Peyer's patch (tissue), 4 donors: ENCODE data around the gene OLFM2.

Experiments
- POLR2A ChIP-seq, 2 donors: fragments of 450-650 bp; IDR thresholded peaks; one replicate each; pipeline ENCODE4 v1.5.1; 2017; ENCODE audit warnings: antibody characterized with exemption in 2 of 2, mild to moderate bottlenecking in 2 of 2, moderate library complexity in 2 of 2
- TF ChIP-seq, protein P1 (sequence below), 6 experiments: fragments of 450-650 bp in 4 of 6; fragments of 200-600 bp in 2 of 6; sonication (generic) in 1 of 6; IDR thresholded peaks; one replicate each; pipeline ENCODE4 v1.5.1; 2017 to 2019; ENCODE audit warnings: antibody characterized with exemption in 6 of 6, mild to moderate bottlenecking in 3 of 6, moderate library complexity in 1 of 6

DNA sequence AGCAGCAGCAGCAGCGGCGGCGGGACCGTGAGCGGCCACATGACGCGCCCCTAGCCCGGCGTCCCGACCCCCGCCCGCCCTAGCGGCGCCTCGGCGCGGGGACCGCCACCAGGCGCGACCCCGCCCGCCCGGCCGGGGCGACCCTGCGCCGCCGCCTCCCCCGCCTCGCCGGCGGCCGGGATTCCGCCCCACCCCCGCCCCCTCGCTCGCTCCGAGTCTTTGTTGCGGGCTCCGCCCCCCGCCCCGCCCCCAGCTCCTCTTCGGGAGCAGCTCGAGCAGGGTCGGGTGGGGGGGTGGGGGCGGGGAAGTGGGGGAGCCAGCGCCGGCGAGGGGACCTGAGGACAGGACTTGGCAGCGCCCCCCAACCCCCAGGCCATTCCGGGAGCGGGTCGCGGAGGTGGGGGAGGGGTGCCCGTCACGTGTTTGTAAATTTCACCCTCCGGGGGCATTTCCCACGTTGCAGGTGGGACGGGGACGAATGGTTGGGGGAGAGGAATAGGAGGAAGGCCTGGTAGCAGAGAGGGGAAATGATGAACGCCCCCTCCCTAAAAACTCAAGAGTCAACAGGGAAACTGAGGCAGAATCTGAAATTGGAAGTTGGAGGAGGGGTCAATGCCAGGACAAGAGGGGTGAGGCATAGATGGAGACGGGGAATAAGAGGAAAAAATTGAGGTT is at the start of gene OLFM2:
- TF ChIP-seq, protein P1, sequence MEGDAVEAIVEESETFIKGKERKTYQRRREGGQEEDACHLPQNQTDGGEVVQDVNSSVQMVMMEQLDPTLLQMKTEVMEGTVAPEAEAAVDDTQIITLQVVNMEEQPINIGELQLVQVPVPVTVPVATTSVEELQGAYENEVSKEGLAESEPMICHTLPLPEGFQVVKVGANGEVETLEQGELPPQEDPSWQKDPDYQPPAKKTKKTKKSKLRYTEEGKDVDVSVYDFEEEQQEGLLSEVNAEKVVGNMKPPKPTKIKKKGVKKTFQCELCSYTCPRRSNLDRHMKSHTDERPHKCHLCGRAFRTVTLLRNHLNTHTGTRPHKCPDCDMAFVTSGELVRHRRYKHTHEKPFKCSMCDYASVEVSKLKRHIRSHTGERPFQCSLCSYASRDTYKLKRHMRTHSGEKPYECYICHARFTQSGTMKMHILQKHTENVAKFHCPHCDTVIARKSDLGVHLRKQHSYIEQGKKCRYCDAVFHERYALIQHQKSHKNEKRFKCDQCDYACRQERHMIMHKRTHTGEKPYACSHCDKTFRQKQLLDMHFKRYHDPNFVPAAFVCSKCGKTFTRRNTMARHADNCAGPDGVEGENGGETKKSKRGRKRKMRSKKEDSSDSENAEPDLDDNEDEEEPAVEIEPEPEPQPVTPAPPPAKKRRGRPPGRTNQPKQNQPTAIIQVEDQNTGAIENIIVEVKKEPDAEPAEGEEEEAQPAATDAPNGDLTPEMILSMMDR (IDR thresholded peaks at IDR 0.05) = no peak
- TF ChIP-seq POLR2A (IDR thresholded peaks at IDR 0.05) = no peak
